ENCODE measurements around the gene KRT2.
A peak's percentile ranks its signal among the peaks of the same experiment; 100 is the strongest.

KRT2 gene

GRCh38 chr12:52662093-52662917 lies 10.3 kb upstream of the KRT2 start:
- DNase-seq, result peak; percentile 99

DNA sequence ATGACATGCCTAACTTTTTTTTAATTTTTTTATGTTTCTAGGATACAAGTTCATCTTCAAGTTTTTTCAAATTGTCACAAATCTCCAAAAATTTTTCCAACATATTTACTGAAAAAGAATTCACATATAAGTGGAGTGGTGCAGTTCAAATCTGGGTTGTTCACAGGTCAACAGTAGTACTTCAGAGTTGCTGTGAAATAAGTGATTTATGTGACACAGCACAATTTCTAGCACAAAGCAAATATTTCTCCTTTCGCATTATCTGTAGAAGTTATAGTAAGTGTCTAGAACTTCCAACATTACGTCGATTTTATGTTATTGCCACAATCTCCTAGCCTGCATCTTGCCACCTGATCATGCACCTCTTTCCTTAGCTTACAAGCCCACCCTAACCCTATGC lies 9.7 kb upstream of the KRT2 start:
- peak; percentile 39 for DNase-seq

GRCh38 chr12:52660934-52661499 lies 9.0 kb upstream of the KRT2 start:
- peak; percentile 78 for DNase-seq

GRCh38 chr12:52659951-52660350 lies 7.9 kb upstream of the KRT2 start:
- DNase-seq, result no peak

- no peak for DNase-seq
These were observed 7.4 kb upstream of the KRT2 start for GRCh38 chr12:52659395-52659794.

GRCh38 chr12:52658196-52658595 lies 6.2 kb upstream of the KRT2 start:
- DNase-seq, result no peak

GRCh38 chr12:52657250-52657902 lies 5.4 kb upstream of the KRT2 start:
- DNase-seq, result no peak

GRCh38 chr12:52656616-52657015 lies 4.6 kb upstream of the KRT2 start:
- no peak for DNase-seq

DNA sequence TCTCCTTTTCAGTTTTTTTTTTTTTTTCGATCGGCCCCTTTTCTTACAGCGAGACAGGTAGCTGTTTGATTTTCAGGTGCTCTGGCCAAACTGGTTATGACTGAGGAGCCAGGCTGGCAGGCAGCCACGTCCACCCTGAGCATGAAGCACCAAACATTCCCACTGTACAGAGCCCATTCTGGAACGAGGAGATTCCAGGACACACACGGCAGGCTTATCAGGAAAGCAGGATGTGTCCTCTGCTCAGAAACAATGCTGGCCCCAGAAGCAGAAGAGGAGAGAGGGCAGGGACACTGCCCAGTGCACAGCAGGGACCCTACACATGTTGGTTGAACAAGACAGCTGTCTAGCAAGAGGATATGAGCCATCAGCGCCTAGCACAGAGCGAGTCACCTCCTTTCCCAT lies 3.7 kb upstream of the KRT2 start:
- DNase-seq, result no peak

DNA sequence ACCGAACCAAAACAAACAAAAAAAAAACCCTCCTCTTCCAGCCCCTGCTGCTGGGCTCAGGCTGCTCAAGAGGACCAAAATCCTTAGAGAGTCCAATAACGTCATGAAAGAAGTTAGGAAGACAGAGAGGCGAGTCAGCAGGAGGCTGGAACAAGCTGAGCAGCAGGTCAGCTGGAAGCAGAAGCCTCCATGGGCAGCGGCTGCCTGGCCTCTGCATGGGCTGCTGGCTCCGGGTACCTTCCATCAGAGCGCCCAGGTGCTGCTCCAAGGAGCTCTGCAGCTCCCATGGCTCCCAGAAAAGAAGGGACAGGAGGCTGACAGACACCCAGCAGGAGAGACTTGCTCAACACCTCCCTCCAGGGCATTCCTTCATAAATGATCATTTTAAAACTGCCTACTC lies 3.2 kb upstream of the KRT2 start:
- DNase-seq, result no peak

GRCh38 chr12:52650520-52651081 lies 1.4 kb downstream of the KRT2 start:
- DNase-seq, result no peak

GRCh38 chr12:52649066-52649465 lies 2.9 kb downstream of the KRT2 start:
- DNase-seq, result no peak

DNA sequence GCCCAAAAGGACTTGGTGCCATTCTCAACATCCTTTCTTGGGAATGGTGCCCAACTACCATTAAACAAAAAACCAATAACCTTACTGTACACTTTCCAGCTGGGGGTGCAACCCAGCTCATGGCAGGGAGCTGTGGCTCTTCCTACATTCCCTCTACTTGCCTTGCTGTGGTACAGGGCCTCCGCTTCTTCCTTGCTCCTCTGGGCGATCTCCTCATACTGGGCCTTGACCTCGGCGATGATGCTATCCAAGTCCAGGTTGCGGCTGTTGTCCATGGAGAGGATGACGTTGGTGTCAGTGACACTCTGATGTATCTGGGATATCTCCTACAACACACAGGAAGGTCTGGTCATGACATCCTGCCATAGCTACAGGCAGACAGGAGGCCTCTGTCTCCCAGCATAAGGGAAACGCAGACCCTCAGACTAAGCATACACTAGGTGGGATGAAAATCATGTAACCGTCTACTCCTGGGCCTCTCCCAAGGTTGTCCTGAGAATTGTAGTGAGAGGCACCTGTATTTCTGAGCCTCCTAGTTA lies 3.9 kb downstream of the KRT2 start:
- DNase-seq, result no peak

DNA sequence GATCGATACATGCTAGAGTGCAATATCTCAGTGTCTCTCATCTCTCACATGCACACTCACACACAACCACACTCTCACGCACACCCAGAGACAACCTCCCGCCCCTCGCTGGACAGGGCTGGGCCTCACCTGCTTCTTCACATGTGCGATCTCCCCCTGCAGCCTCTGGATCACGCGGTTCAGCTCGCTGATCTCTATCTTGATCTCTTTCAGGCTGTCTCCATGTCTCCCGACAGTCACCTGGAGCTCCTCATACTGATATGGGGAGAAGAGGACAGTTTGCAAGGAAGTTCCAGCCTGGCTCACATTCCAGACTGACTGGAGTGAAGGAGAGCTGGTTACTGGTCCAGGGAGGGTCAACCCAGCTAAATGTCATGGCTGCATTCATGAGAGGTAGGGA lies 4.4 kb downstream of the KRT2 start:
- no peak for DNase-seq

- no peak for DNase-seq
These were observed 5.4 kb downstream of the KRT2 start for GRCh38 chr12:52646613-52647012.

GRCh38 chr12:52645982-52646381 lies 6.0 kb downstream of the KRT2 start:
- DNase-seq, result peak; percentile 55

DNA sequence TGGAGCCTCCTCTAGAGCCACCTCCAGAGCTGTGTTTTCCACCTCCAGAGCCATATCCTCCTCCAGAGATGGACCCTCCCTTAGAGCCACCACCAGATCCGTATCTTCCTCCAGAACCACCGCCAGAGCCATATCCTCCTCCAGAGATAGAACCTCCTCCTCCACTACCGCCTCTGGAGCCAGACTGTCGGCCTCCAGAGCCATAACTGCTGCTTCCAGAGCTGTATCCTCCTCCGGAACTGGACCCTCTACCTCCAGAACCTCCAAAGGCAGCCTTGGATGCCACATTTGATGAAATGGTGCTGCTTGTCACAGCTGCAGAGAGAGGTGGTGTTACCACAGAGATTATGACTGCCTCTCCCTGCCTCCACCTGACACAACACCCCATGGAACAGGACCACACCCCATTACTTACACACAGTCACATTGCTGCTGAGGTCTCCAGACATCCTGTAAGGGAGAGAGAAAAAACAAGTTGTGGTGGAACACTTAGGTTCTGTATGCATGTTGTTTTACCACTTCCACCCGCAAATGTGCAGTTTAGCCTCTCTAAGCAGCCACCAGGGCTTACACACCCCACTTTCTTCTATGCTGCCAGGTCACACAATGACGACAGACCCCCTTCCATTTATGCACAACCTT lies 6.8 kb downstream of the KRT2 start:
- DNase-seq, result peak; percentile 73

DNA sequence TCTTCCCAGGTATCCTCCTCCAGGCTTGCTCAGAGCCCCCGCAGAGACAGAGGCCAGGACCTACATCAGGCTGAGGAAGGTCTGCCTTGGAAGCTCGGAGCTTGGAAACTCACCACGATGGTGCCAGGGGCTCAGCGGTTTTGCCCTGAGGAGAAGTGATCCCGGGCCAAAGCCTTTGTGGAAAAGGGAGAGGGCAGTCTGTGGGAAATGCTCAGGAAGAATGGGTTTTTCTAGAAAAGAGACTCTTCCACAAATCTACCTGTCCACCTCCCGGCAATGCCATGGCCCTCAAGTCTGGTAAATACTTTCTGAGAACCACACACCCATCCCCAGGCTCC lies 8.0 kb downstream of the KRT2 start:
- no peak for DNase-seq

- DNase-seq, result no peak
These were observed 8.6 kb downstream of the KRT2 start for GRCh38 chr12:52643233-52644077.

DNA sequence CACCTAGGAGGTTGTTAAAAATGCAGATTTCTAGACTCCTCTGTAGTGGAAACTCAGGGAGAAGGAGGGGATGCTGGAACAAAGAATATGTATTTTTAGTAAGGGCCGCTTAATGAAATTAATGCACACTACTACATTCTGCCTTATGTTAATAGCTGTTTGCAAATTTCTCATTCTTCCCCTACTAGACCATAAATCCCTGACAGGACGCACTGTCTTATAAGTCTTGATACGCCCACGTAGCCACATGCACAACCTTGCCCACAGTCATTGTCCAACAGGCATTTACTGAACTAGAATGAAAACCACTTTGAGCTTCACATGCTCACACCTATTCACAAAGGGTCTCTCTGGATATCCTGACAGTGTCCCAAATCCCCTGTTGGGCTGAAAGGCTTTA lies 10.5 kb downstream of the KRT2 start:
- no peak for DNase-seq

- DNase-seq, result no peak
These were observed 14.7 kb downstream of the KRT2 start for GRCh38 chr12:52637299-52637698.

GRCh38 chr12:52636592-52637258 lies 15.3 kb downstream of the KRT2 start:
- peak; percentile 41 for DNase-seq

All from hematopoietic multipotent progenitor cell treated with erythropoietin and hydrocortisone succinate and interleukin-3 and kit ligand, for 6 days (in vitro differentiated cells).